Thoracic aorta (tissue), 2 donors: ENCODE measurements around the gene DNAH8. TPM values are rescaled to one million over a fixed set of nuclear protein-coding genes. Genes with fewer than 3 reads are reported as not detected.

ENCODE experiments used
- ATAC-seq: fragments of 150-250 bp; one replicate; pipeline ENCODE4 v1.8.0; 2017; ENCODE audit warnings: low read depth; ENCODE audit not compliant: insufficient number of reproducible peaks, low FRiP score
- DNase-seq: peaks from one replicate; pipeline ENCODE4 v3.0.0-alpha.2; 2020; ENCODE audit warnings: low spot score
- H3K27ac ChIP-seq, 2 donors: fragments of 200-600 bp; sonication (generic); 1 replicate in 1 of 2; 2 replicates in 1 of 2; pipeline ENCODE4 v1.5.1; 2016; ENCODE audit warnings: mild to moderate bottlenecking in 2 of 2, moderate library complexity in 2 of 2
- H3K27me3 ChIP-seq: fragments of 200-600 bp; sonication (generic); replicated peaks from 2 replicates; pipeline ENCODE4 v1.6.0; 2016; ENCODE audit warnings: mild to moderate bottlenecking; ENCODE audit not compliant: insufficient read depth
- H3K36me3 ChIP-seq: fragments of 200-600 bp; sonication (generic); one replicate; pipeline ENCODE4 v1.5.1; 2016
- H3K4me1 ChIP-seq, 2 donors: fragments of 200-600 bp; sonication (generic); 1 replicate in 1 of 2; 2 replicates in 1 of 2; pipeline versions ENCODE4 v1.5.1 to v1.6.0; 2016; ENCODE audit warnings: low read depth in 2 of 2, mild to moderate bottlenecking in 1 of 2; ENCODE audit not compliant: control insufficient read depth in 1 of 2
- H3K4me3 ChIP-seq: fragments of 200-600 bp; sonication (generic); 2 replicates; pipeline ENCODE4 v1.5.1; 2016; ENCODE audit warnings: mild to moderate bottlenecking
- H3K9me3 ChIP-seq: fragments of 200-600 bp; sonication (generic); 2 replicates; pipeline ENCODE4 v1.5.1; 2016
- CTCF ChIP-seq: fragments of 200-600 bp; sonication (generic); IDR thresholded peaks from one replicate; pipeline ENCODE4 v1.5.1; 2019; ENCODE audit warnings: antibody characterized with exemption
- total RNA-seq, 2 donors: library from RNA; depleted of rRNA; stranded (reverse); fragments of >200 nt; gene quantifications; one replicate each; pipeline versions ENCODE4 v1.1.0 to v1.2.3, GENCODE V29; 2016

DNAH8 gene
- total RNA-seq, 2 donors from 2014 or later: 0.14 TPM; not detected in 1

DNA sequence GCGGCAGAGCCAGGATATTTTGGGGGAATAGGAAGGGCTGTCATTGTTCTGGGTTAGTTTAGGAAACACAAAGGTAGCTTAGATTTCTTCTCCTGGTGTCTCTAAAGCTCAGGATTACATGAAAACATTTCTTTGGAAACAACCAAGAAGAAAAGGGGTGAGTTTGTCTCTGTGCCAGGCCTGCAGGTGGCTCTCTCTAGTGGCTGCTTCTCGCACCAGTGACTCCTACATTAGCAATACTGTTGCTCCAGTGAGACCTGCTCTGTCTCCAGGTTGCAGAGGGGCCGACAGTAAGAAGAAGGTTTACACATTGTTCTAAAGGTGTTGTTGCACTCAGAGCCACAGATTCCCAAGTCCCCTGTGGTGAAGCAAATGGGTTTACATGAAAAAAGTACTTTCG lies 228.9 kb downstream of the DNAH8 start:
- TF ChIP-seq CTCF: no peak
- ATAC-seq: no peak

DNA sequence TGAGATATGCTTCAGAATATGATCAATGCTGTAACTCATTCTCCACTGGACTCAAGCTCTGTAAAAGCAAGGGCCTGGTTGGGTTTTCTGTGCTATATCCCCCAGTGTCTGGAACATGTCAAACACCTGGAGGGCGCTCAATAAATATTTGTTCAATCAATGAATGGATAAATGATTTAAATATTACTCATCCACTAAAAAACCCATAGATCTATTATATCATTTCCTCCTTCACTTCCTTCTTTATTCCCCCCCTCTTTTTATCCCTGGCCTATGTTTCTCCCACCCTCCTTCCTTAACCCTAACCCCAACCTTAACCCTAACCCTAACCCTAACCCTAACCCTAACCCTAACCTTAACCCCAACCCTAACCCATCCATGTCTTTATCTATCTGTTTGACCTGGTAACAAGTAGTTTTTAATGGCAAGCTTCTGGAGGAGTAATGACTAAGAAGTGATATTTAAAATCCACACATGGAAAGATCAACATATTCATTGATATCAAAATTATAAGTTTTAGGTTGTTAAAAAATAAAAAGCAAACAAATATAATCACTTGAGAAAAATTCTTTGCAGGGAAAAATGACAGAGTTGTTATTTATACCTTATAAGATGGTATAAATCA lies 229.7 kb downstream of the DNAH8 start:
- TF ChIP-seq CTCF: no peak
- Histone ChIP-seq H3K27ac (no peak overlapping the region), H3K36me3 (no peaks in the 10 kb centered on the region), H3K4me1 (no peaks in the 10 kb centered on the region), H3K27me3 (no peaks in the 10 kb centered on the region), H3K9me3 (no peaks in the 10 kb centered on the region), H3K4me3 (no peak overlapping the region)
- ATAC-seq (no peak), DNase-seq (no peak)

More for the DNA sequence above, 228.9 kb downstream of the DNAH8 start:
- Histone ChIP-seq H3K4me1 (no peaks in the 10 kb centered on the region), H3K27me3 (no peaks in the 10 kb centered on the region), H3K36me3 (no peaks in the 10 kb centered on the region), H3K4me3 (no peak overlapping the region), H3K9me3 (no peaks in the 10 kb centered on the region), H3K27ac (no peak overlapping the region)
- DNase-seq: no peak

GRCh38 chr6:38955861-38956260 lies 240.8 kb downstream of the DNAH8 start:
- DNase-seq (no peak), ATAC-seq (no peak)
- Histone ChIP-seq H3K27me3 (no peaks in the 10 kb centered on the region), H3K36me3 (no peaks in the 10 kb centered on the region), H3K4me3 (no peak overlapping the region), H3K27ac (no peak overlapping the region), H3K4me1 (no peaks in the 10 kb centered on the region), H3K9me3 (no peaks in the 10 kb centered on the region)
- no peak for TF ChIP-seq CTCF

GRCh38 chr6:38957426-38957825 lies 242.3 kb downstream of the DNAH8 start:
- Histone ChIP-seq H3K27me3 (no peaks in the 10 kb centered on the region), H3K4me1 (no peaks in the 10 kb centered on the region), H3K9me3 (no peaks in the 10 kb centered on the region), H3K27ac (no peak overlapping the region), H3K4me3 (no peak overlapping the region), H3K36me3 (no peaks in the 10 kb centered on the region)
- no peak for DNase-seq
- TF ChIP-seq CTCF: no peak
- ATAC-seq: no peak

GRCh38 chr6:38959138-38959537 lies 244.0 kb downstream of the DNAH8 start:
- Histone ChIP-seq H3K4me1 (no peaks in the 10 kb centered on the region), H3K36me3 (no peaks in the 10 kb centered on the region), H3K4me3 (no peak overlapping the region), H3K27me3 (no peaks in the 10 kb centered on the region), H3K9me3 (no peaks in the 10 kb centered on the region), H3K27ac (no peak overlapping the region)
- TF ChIP-seq CTCF: no peak
- DNase-seq: no peak
- ATAC-seq: no peak
